GM18861 (cell line): Measurements from ENCODE around the gene AK8.
A peak's percentile ranks its signal among the peaks of the same experiment; 100 is the strongest.

Experiments used
- ATAC-seq: cut with Tn5 transposase; IDR thresholded peaks from one replicate; pipeline ENCODE4 v1.9.1; 2021; ENCODE audit not compliant: unreplicated experiment

Gene AK8

GRCh38 chr9:132877824-132878694, at the start of gene AK8:
TSS of gene AK8 (minus strand) at chr9:132878284. CDS start at chr9:132878255, 29 bp downstream.
- ATAC-seq: peak; percentile 59

- ATAC-seq: no peak
These were observed 49.6 kb upstream of the AK8 start for GRCh38 chr9:132927704-132928103.

DNA sequence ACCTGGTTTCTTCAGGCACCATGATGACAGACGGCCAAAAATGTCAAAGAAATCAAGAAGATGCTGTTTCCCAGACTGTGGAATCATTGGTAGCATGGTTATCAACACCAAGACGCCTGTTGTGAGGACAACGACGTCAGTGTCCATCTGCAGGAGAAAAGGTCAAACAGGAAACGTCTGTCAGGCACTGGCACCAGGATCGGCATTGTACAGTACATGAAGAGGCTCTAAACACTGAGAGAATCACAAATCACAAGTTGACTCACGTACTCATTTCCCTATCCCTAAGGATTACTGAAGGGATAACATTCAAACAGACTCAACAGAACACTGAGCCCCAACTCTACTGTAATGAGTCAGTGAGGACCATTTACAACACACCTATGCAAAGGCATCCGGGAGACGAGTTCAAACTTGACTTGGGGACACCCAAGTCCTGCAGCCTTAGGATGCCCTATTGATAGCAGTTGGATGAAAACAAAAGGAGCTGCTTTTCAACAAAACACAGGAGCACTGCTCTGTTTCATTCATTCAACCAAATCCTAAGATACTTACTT, 45.3 kb upstream of the AK8 start:
- ATAC-seq: no peak

DNA sequence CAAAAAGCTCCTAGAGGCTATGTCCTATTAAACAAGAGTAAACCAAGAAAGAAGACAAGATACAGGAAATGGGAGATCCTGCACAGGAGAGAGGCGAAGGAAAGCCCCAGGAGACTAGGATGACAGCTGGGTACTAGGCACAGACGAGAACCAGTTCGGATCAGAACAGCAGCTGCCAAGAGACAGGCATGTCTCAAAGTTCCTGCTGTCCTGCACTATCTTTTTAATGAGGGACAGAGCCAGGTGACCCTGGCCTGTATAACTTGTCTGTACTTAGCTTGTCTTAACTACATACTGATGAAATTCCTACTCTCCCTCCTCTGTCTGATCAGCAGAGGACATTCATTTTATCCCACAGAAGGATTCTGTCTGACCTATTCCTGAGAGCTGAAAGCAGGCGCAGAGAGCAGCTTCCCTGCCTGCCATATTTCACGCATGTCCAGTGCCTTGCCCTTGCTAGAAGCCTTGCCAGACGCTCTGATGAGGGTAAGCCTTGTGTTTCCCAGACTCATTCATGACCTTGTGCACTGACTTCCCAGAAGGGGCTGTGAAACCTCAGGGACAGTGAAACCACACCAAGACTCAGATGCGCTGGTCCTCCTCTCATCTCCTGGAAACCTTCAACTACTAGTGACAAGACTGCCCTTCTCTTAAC, 41.7 kb upstream of the AK8 start:
- no peak for ATAC-seq

DNA sequence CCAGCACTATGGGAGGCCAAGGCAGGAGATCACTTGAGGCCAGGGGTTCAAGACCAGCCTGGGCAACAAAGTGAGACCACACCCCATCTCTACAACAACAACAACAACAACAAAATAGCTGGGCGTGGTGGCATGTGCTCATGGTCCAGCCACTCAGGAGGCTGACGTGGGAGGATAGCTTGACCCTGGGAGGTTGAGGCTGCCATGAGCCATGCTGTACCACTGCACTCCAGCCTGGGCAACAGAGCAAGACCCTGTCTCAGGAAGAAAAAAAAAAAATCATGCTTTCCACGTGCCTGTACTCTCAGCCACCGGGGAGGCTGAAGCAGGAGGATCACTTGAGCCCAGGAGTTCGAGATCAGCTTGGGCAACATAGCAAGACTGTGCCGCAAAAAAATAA, 36.8 kb upstream of the AK8 start:
- ATAC-seq: no peak

DNA sequence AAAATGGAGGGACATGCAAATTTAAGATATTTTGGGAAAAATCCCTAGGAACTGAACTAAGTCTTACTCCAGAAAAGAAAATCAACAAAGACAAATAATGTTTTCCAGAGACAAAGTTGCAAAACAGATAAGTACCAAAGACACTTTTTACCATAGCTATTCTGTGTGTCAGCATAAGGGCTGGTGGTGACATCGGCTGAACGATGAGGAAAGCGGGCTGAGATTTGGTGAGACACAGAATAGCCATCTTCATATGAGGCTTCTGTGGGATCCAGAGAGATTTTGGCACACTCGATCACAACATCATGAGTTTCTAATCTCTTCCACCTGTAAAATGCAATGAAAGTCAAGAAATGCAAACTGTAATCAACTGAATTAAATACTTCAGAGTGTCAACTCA, 34.0 kb upstream of the AK8 start:
- no peak for ATAC-seq

- no peak for ATAC-seq
These were observed 32.3 kb upstream of the AK8 start for GRCh38 chr9:132910376-132910775.

GRCh38 chr9:132909311-132909710, 31.2 kb upstream of the AK8 start:
- ATAC-seq: no peak

GRCh38 chr9:132908635-132909034, 30.6 kb upstream of the AK8 start:
- no peak for ATAC-seq

DNA sequence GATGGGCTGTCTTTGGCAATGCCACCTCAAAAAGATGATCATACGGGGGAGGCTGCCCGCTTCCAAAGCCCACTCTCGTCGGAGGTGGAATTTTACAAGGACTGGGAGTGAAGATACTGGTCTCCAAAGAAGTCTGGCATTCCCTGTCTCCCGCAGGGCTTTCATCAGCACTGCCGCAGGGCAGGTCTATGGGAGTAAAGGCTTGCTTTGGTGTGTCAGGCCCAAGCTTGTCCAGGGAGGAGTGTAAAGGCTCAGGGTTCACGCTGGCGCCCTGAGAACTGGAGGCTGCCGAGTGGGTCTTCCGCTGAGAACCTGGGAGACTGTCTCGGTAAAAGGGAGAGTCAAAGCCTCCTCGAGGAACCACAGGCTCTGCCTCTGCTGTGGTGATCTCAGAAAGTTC, 27.6 kb upstream of the AK8 start:
- no peak for ATAC-seq

- ATAC-seq: no peak
These were observed 25.7 kb upstream of the AK8 start for GRCh38 chr9:132903574-132904492.

- no peak for ATAC-seq
These were observed 24.1 kb upstream of the AK8 start for GRCh38 chr9:132901858-132902831.

GRCh38 chr9:132898051-132898450, 20.0 kb upstream of the AK8 start:
- ATAC-seq: no peak

DNA sequence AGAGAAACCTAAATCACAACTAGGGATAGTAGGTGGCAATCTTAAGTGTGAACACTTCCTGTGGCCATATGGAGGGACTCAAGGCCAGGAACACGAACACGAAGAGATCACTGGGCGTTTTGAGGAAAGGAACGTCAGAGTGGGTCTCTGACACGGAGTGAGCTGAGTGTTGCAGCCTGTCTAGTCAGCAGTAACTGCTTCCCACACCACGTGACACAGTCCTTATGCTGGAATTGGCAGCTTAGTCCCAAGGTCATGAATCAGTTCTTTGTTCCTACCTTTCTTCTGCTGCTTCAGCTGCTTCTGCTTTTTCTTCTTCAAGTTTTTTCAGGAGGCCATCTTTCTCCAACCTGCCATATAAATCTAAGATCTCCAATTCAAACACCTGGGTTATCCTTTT, 18.8 kb upstream of the AK8 start:
- ATAC-seq: no peak

DNA sequence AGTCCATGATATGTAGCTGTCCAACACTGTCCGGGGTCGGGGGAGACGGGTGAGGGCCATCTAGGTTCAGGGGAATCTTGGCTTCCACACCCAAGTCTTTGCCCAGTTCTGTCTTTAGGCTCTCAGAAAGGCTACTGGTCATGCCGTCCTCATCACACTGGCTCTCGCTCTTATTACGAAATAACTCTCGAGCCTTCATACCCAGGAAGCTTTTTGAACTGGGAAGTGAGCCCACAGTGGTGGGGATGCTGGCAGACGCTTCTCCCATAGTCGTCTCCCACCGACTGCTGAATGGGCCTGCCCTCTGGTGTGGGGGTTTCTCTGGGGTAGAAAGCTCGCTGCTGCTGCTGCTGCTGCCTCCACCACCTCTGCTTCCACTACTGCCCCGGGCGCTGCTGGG, 18.2 kb upstream of the AK8 start:
- no peak for ATAC-seq

GRCh38 chr9:132894862-132895835, 17.1 kb upstream of the AK8 start:
- no peak for ATAC-seq

DNA sequence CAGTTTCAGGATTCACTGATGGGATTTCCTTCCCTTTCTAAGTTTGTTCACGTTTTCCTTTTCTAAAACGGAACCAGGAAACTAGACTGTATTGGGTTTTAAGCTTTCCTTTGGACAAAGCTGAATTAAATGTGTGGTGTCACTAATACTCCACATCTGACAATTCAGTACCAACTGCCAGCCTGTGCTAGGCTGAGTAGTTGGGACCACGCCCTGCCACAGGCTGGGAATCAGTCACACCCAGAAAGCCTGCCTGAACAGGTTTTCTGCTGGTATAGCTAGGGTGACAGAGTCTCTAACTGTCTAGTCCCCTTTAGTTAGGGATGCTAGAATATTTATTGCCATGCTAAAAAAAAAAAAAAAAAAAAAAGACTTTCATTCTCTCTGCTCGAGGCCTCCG, 16.3 kb upstream of the AK8 start:
- no peak for ATAC-seq

DNA sequence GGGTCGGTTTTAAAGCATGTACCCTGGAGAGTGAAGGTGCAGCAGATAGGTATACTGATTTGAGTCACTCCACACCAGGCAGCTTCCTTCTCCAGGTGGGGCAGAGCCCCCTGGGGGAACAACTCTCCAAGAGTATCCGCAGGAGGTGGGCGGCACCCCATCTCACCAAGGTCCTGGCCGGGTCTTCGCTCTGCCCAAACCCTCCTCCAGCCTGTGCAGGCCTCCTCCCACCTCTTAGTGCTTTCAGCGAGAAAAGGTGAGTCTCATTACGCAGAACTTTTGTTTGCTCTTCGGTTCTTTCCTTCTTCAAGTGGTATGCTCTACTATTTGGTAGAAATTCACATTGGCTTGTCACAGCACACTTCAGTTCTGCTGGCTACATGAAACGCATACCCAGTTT, 14.3 kb upstream of the AK8 start:
- ATAC-seq: no peak

DNA sequence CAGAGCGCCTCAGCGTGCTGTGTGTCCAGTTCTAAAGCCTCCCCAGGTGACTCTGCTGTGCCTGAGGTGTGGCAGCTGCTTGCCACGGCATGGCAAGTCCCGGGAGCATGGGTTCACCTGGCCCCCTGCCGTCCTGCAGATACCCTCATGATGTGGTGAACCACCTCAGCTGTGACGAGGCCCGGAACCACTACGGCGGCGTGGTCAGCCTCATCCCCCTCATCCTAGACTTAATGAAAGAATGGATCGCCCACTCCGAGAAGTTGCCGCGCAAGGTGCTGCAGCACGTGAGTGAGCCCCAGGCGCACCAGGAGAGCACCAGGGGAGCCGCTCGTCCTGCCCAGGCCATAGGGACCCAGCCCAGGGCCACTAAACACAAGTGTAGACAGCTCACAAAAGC, 10.1 kb upstream of the AK8 start:
- ATAC-seq: no peak
